SK-N-SH (cell line): ENCODE data around the gene CADM1. TPM values are rescaled to one million over a fixed set of nuclear protein-coding genes. Genes with fewer than 3 reads are reported as not detected.

ENCODE experiments used
- CTCF ChIA-PET: fragments of 300-600, 350-600 bp; formaldehyde crosslinking; extraction: SDS; loops from one replicate; lab custom pipeline; 2021; lab: Yijun Ruan, JAX
- POLR2A ChIA-PET: fragments of 350-600 bp; sonication (Branson Sonifier 250); formaldehyde crosslinking; extraction: SDS; loops from one replicate; lab custom pipeline; 2020; ENCODE audit warnings: antibody characterized with exemption, inconsistent platforms; lab: Yijun Ruan, JAX
- DNase-seq: peaks from one replicate; pipeline ENCODE4 v3.0.0; 2012
- H2AFZ ChIP-seq: fragments of 200-600 bp; sonication (generic); 2 replicates; pipeline ENCODE4 v1.8.1; 2016; ENCODE audit warnings: antibody characterized with exemption, mild to moderate bottlenecking, low read depth
- H3F3A ChIP-seq: fragments of 200-600 bp; sonication (generic); replicated peaks from 2 replicates; pipeline ENCODE3; 2016; ENCODE audit warnings: antibody characterized with exemption, mild to moderate bottlenecking; ENCODE audit not compliant: insufficient read depth
- H3K27ac ChIP-seq, 2 experiments: fragments of 200-500 bp in 1 of 2; fragments of 200-600 bp in 1 of 2; sonication (Bioruptor generic) in 1 of 2; sonication (generic), shearing (Covaris generic) in 1 of 2; 2 replicates each; pipeline versions ENCODE4 v1.5.1 to v1.6.1; 2014 to 2016; ENCODE audit warnings: low read depth in 2 of 2, inconsistent platforms in 1 of 2, low read length in 1 of 2, mild to moderate bottlenecking in 1 of 2, mixed read lengths in 1 of 2
- H3K27me3 ChIP-seq: fragments of 200-600 bp; sonication (generic), shearing (Covaris generic); 2 replicates; pipeline ENCODE4 v1.6.1; 2016; ENCODE audit warnings: mixed run types; ENCODE audit not compliant: insufficient read depth
- H3K36me3 ChIP-seq, 2 experiments: fragments of 200-500 bp in 1 of 2; fragments of 200-600 bp in 1 of 2; sonication (Bioruptor generic) in 1 of 2; sonication (generic) in 1 of 2; replicated peaks in 1 of 2; 2 replicates each; pipeline versions ENCODE3 to v1.5.1; 2014 to 2016; ENCODE audit warnings: low read length in 1 of 2, mild to moderate bottlenecking in 1 of 2; ENCODE audit not compliant: insufficient read depth in 2 of 2, control insufficient read depth in 1 of 2
- H3K4me1 ChIP-seq, 2 experiments: fragments of 200-500 bp in 1 of 2; fragments of 200-600 bp in 1 of 2; sonication (Bioruptor generic) in 1 of 2; sonication (generic), shearing (Covaris generic) in 1 of 2; 2 replicates each; pipeline versions ENCODE4 v1.5.1 to v1.6.1; 2014 to 2016; ENCODE audit warnings: low read depth in 1 of 2, low read length in 1 of 2, mixed run types in 1 of 2; ENCODE audit not compliant: insufficient read depth in 2 of 2, control insufficient read depth in 1 of 2
- H3K4me2 ChIP-seq: fragments of 200-600 bp; sonication (generic), shearing (Covaris generic); 2 replicates; pipeline ENCODE4 v1.6.1; 2017; ENCODE audit warnings: mixed run types
- H3K4me3 ChIP-seq, 2 experiments: fragments of 200-500 bp in 1 of 2; fragments of 200-600 bp in 1 of 2; sonication (Bioruptor generic) in 1 of 2; sonication (generic), shearing (Covaris generic) in 1 of 2; 2 replicates each; pipeline versions ENCODE4 v1.5.1 to v1.8.1; 2014 to 2016; ENCODE audit warnings: low read depth in 2 of 2, inconsistent platforms in 1 of 2, low read length in 1 of 2, mild to moderate bottlenecking in 1 of 2, mixed read lengths in 1 of 2, moderate library complexity in 1 of 2
- H3K79me2 ChIP-seq: fragments of 200-600 bp; sonication (generic); 2 replicates; pipeline ENCODE4 v1.8.1; 2017; ENCODE audit warnings: mild to moderate bottlenecking; ENCODE audit not compliant: insufficient read depth
- H3K9ac ChIP-seq: fragments of 200-600 bp; sonication (generic); 2 replicates; pipeline ENCODE4 v1.6.1; 2017; ENCODE audit warnings: mixed run types
- H3K9me2 ChIP-seq: fragments of 200-600 bp; sonication (generic); 2 replicates; pipeline ENCODE4 v1.6.1; 2017; ENCODE audit warnings: mixed run types
- H3K9me3 ChIP-seq: fragments of 200-600 bp; sonication (generic); 2 replicates; pipeline ENCODE4 v1.6.1; 2017; ENCODE audit warnings: mixed run types, mild to moderate bottlenecking, moderate library complexity
- H4K20me1 ChIP-seq: fragments of 200-600 bp; sonication (generic); 2 replicates; pipeline ENCODE4 v1.6.1; 2017; ENCODE audit warnings: mild to moderate bottlenecking, mixed run types; ENCODE audit not compliant: insufficient read depth
- CHD2 ChIP-seq: fragments of 150-350 bp; IDR thresholded peaks from 2 replicates; pipeline ENCODE4 v1.6.1; 2018; ENCODE audit warnings: low read length; ENCODE audit not compliant: partially characterized antibody
- ELF1 ChIP-seq: IDR thresholded peaks from 2 replicates; pipeline ENCODE4 v1.4.0; 2012
- EP300 ChIP-seq, 2 experiments: IDR thresholded peaks; 2 replicates each; pipeline versions ENCODE4 v1.4.0 to v1.6.1; 2012; ENCODE audit warnings: borderline replicate concordance in 1 of 2, low read depth in 1 of 2, low read length in 1 of 2
- EZH2phosphoT487 ChIP-seq: fragments of 200-600 bp; sonication (generic); IDR thresholded peaks from 2 replicates; pipeline ENCODE4 v1.6.1; 2017; ENCODE audit warnings: low read depth, mixed run types, mild to moderate bottlenecking, antibody characterized with exemption, moderate library complexity, borderline replicate concordance
- FOSL2 ChIP-seq: IDR thresholded peaks from 2 replicates; pipeline ENCODE4 v1.4.0; 2012; ENCODE audit warnings: low read depth, mild to moderate bottlenecking, moderate library complexity, borderline replicate concordance
- GABPA ChIP-seq: IDR thresholded peaks from 2 replicates; pipeline ENCODE4 v1.4.0; 2012; ENCODE audit warnings: low read depth, mild to moderate bottlenecking
- GATA2 ChIP-seq: sonication (generic); formaldehyde crosslinking; IDR thresholded peaks from 2 replicates; pipeline ENCODE4 v1.5.0; 2020; ENCODE audit warnings: mild to moderate bottlenecking, missing genetic modification reagents
- JUND ChIP-seq: IDR thresholded peaks from 2 replicates; pipeline ENCODE4 v1.4.0; 2012
- MEF2A ChIP-seq: IDR thresholded peaks from 2 replicates; pipeline ENCODE4 v1.4.0; 2012; ENCODE audit warnings: low read depth, borderline replicate concordance
- MXI1 ChIP-seq: IDR thresholded peaks from 2 replicates; pipeline ENCODE4 v1.6.1; 2012; ENCODE audit warnings: mild to moderate bottlenecking, low read depth, low read length, improper control_type of control experiment
- NFIC ChIP-seq: IDR thresholded peaks from 2 replicates; pipeline ENCODE4 v1.4.0; 2012; ENCODE audit warnings: borderline replicate concordance
- POLR2AphosphoS5 ChIP-seq: IDR thresholded peaks from 2 replicates; pipeline ENCODE4 v1.6.1; 2012; ENCODE audit warnings: low read depth, low read length
- RFX5 ChIP-seq: IDR thresholded peaks from 2 replicates; pipeline ENCODE4 v1.6.1; 2012; ENCODE audit warnings: mild to moderate bottlenecking, improper control_type of control experiment, low read length
- SMC3 ChIP-seq: IDR thresholded peaks from 2 replicates; pipeline ENCODE4 v1.6.1; 2012; ENCODE audit warnings: low read depth, low read length, improper control_type of control experiment
- TAF1 ChIP-seq: IDR thresholded peaks from 2 replicates; pipeline ENCODE4 v1.6.1; 2012; ENCODE audit warnings: low read depth, mild to moderate bottlenecking, low read length, moderate library complexity, borderline replicate concordance
- WGBS: methylation state at CpG from one replicate; pipeline ENCODE4 v1.1.6; 2017; ENCODE audit warnings: low lambda C conversion rate; 5-methylcytosine and 5-hydroxymethylcytosine counted together
- polyA plus RNA-seq, 3 experiments: library from polyadenylated mRNA; depleted of rRNA; stranded (reverse); fragments of >200 nt; gene quantifications; 2 replicates each; pipeline ENCODE4 v1.2.3, GENCODE V29; 2012
- TF ChIP-seq, protein P1 (sequence below): fragments of 150-350 bp; IDR thresholded peaks from 2 replicates; pipeline ENCODE4 v1.6.1; 2016; ENCODE audit warnings: mild to moderate bottlenecking, low read depth, low read length

Gene CADM1
- polyA plus RNA-seq, 1 of the 3 experiments (the other 2 are of a cell fraction) = 7.9 TPM

DNA sequence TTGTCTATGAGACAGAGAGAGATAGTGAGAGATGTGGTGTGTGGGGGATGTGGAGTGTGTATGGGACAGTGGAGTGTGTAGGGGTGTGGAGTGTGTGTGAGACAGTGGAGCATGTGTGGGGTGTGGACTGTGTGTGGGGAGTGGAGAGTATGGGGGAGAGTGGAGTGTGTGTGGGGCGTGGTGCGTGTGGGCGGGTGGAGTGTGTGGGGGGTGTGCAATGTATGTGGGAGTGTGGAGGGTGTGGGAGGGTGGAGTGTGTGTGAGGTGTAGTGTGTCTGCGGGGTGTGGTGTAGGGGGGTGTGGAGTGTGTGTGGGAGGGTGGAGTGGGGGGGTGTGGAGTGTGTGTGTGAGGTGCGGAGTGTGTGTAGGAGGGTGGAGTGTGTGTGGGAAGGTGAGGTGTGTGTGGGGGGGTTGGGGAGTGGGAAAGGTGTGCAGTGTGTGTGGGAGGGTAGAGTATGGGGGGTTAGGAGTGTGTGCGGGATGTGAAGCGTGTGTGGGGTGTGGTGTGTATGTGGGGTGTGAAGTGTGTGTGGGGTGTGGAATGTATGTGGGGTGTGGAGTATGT, 356.9 kb downstream of the CADM1 start:
- Histone ChIP-seq H3K4me3 (no peak overlapping the region), H2AFZ (no peak overlapping the region), H3K27ac (no peak overlapping the region), H3F3A (no peaks in the 10 kb centered on the region), H3K9ac (no peak overlapping the region), H3K4me1 (peaks cover 0 to 21% of the 10 kb centered on the region in 2 experiments; a peak in 1 of 4 replicates), H3K9me3 (no peaks in the 10 kb centered on the region), H4K20me1 (no peaks in the 10 kb centered on the region), H3K27me3 (no peaks in the 10 kb centered on the region), H3K4me2 (no peak overlapping the region), H3K79me2 (no peaks in the 10 kb centered on the region), H3K36me3 (no peaks in the 10 kb centered on the region), H3K9me2 (no peaks in the 10 kb centered on the region)
- ChIA-PET POLR2A (no interaction called here), CTCF (no interaction called here)
- DNase-seq = no peak
- TF ChIP-seq FOSL2 = no peak
- no peak for TF ChIP-seq RFX5
- no peak for TF ChIP-seq CHD2
- no peak for TF ChIP-seq TAF1
- no peak for TF ChIP-seq GATA2 (CRISPR knock-in tag)
- TF ChIP-seq EZH2phosphoT487 = no peak
- TF ChIP-seq, protein P1, sequence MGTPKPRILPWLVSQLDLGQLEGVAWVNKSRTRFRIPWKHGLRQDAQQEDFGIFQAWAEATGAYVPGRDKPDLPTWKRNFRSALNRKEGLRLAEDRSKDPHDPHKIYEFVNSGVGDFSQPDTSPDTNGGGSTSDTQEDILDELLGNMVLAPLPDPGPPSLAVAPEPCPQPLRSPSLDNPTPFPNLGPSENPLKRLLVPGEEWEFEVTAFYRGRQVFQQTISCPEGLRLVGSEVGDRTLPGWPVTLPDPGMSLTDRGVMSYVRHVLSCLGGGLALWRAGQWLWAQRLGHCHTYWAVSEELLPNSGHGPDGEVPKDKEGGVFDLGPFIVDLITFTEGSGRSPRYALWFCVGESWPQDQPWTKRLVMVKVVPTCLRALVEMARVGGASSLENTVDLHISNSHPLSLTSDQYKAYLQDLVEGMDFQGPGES = no peak
- TF ChIP-seq JUND = no peak
- TF ChIP-seq MEF2A = no peak
- no peak for TF ChIP-seq NFIC
- no peak for TF ChIP-seq MXI1
- no peak for TF ChIP-seq ELF1
- 79% methylated on average over 7 of the region's 7 CpGs for WGBS

DNA sequence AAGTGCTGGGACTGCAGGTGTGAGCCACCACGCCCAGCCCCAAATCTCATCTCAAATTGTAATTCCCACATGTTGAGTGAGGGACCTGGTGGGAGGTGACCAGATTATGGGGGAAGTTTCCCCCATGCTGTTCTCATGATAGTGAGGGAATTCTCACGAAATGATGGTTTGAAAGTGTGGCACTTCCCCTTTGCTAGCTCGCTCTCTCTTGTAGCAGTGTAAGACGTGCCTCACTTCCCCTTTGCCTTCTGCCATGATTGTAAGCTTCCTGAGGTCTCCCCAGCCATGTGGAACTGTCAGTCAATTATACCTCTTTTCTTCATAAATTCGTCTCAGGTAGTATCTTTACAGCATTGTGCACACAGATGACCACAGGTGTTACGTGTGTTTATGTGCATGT, 357.8 kb downstream of the CADM1 start:
- Histone ChIP-seq H4K20me1 (no peaks in the 10 kb centered on the region), H3F3A (no peaks in the 10 kb centered on the region), H3K36me3 (no peaks in the 10 kb centered on the region), H3K4me3 (no peak overlapping the region), H3K27me3 (no peaks in the 10 kb centered on the region), H3K9ac (no peak overlapping the region), H3K9me2 (no peaks in the 10 kb centered on the region), H3K27ac (no peak overlapping the region), H3K79me2 (no peaks in the 10 kb centered on the region), H3K4me1 (peaks cover 0 to 24% of the 10 kb centered on the region in 2 experiments; a peak in 1 of 4 replicates), H2AFZ (no peak overlapping the region), H3K4me2 (no peak overlapping the region), H3K9me3 (no peaks in the 10 kb centered on the region)
- no peak for DNase-seq
- ChIA-PET CTCF (interaction anchor here (1.9 kb wide), 1 partner anchor 14 kb away, joined by 4 read pairs; no protein-coding TSS in a partner anchor), POLR2A (no interaction called here)
- 55% methylated on average over 6 of the region's 6 CpGs for WGBS
- TF ChIP-seq MEF2A = no peak
- no peak for TF ChIP-seq EZH2phosphoT487
- no peak for TF ChIP-seq EP300 (IDR thresholded peaks at IDR 0.05; ENCODE audit: borderline replicate concordance in 1 of 2, low read depth in 1 of 2, low read length in 1 of 2)
- TF ChIP-seq SMC3 = no peak
- TF ChIP-seq CHD2 = no peak
- no peak for TF ChIP-seq JUND
- no peak for TF ChIP-seq NFIC
- no peak for TF ChIP-seq TAF1
- TF ChIP-seq, protein P1 = no peak
- no peak for TF ChIP-seq GABPA
- TF ChIP-seq POLR2AphosphoS5 = no peak
